Activated T-helper 1 cell treated with Interleukin-2 at 50 U/mL for 16 hours (primary cell): ENCODE measurements around the gene PEX14.

Experiments used
- DNase-seq: peaks from one replicate; pipeline ENCODE4 v3.0.0-alpha.2; 2020; ENCODE audit warnings: low read depth

The PEX14 gene

DNA sequence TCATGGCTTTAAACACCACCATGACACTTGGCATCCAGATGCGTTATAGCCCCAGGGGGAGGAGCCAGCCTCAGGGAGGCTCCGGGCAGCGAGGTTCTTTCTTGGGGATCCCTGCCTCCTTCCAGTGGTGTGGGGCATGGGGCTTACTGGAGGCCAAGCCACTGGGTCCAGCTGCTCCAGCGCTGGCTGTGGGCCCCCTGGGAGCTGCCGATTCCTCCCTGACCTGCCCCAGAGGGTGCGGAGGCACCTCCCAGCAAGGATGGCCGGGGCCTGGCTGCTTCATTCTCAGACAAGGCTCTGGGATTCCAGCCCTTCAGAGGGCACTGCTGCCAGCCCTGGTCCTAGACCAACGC, 159.3 kb downstream of the PEX14 start:
- DNase-seq = no peak

DNA sequence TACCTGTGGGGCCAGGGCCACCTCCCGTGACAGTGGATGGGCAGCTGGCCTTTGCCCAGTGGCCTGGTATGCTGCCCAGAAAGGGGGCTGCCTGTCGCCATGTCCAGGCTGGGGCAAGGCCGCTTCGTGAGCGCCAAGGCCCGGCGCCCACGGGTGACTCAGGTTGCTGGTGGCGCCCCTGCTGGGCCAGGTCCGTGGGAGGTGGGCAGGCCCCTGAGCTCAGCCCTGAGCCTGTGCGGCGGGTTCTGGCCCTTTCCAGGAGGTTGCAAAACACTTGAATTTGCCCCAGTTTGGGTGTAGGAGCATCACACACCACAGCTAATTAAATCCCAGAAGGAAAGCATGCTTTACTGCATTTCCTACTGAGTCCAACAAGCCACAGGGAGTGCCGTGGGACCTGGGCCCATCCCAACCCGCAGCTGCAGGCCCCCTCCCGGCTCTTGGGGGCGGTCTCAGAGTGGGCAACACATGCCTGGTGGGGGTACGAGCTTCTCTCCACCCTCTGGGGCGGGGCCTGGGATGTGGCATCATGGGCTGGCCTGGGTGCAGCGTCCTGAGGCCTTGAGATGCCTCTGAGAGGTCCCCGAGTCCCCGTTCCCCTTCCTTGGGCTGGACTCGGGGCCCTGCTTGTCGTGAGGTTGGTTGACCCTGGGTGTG, 159.8 kb downstream of the PEX14 start:
- DNase-seq = no peak

DNA sequence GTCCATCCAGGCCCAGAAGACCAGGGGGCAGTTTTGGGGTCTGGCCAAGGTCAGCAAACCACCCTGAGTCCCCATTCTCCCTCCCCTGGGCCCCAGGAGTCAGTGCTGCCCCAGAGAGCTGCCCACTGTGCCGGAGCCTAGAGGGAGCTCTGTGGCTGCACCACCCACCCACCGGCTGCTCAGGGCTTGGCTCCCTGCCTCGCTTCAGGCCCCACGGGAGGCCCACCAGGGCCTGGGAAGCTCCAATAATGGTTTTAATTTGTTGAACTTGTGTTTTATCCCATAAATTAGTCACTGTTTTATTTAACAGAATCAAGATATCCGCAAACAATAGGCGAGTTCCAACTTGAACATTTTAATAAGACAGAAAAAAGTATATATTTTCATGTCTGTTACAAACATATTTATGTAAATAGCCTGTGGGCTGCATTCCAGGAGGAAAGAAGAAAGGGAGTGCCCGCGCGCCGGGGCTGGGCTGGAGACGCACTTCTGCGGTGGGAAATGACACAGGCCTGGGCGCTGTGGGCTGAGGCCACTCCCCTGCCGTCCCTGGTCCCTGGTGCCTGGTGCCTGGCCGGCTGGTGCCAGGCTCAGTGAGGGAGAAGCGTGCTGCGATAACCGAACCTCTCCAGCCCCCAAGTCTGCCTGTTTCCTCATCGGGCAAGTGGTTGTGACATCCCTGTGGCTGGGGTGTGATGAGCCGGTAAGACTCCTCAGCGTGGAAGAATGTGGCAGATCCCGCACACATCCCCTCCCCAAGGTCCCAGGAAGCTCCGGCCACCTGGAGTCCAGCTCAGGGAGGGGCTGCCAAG, 160.5 kb downstream of the PEX14 start:
- DNase-seq = no peak

DNA sequence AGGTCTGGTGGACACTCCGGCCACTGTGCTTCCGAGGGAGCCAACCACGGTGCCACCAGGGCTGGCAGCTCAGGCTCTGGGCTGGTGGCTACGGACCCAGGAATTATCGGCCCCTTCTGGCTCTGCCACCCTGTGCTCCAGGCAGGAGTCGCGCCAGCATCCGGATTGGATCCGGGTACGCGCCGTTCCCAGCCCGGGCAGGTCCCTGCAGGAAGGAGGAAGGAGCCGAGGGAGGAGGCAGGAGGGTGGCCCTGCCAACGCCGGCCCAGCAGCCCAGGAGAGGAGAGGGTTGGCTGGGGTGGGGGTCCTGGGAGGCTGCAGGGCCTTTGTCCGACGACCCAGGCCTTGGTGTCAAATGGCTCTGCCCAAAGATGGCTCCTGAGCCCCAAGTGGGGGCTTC, 161.2 kb downstream of the PEX14 start:
- DNase-seq = no peak

DNA sequence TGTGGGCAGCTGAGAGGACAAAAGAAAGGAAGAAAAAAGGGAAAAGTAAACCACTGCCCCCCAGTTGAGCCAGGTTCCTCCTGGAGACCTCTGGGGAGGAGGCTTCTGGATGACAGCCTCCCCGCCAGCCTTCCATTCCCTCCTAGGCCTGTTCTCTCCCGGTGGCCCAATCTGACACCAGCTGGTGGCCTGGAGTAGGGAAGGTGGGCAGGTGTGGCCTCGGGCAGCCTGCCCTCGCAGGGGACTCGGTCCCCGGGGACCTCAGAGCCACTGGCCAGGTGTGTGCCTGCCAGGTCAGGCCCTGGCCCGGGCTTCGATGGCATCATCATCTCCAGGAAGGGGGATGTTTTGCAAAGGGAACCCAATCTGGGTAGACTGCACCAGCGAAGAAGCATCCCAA, 162.7 kb downstream of the PEX14 start:
- DNase-seq = no peak

DNA sequence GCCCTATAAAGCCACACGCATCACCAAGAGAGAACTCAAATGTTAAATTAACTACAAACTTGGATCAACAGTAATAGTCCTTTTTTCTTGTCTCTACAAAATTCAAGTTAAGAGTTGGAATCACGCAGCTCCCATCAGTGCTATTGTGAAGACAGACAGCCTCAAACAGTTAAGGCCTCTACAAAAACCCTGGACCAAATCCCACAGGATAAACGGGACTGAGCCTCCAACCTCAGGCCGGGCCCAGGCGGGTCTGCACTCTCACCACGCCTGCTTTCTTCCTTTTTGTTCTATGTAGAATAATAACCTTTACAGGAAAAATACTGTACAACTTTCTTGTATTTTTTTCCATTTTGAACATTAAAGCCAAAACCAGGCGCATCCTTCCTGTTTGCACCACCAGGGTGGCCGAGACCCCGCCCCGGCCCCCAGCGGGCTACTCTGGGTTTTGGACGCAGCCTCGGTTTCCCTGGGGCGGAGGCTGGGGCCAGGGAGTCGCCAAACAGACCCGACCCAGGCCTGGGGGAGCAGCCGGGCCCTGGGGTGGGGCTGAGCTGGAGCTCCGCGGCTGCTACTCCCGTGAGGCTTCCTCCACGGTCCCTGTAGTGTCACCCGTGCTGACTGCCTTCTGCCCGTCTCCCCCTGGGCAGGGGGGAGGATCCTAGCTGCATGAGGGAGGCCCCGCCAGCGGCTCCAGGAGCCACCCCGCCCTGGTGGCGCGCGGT, 163.2 kb downstream of the PEX14 start:
- DNase-seq = no peak

DNA sequence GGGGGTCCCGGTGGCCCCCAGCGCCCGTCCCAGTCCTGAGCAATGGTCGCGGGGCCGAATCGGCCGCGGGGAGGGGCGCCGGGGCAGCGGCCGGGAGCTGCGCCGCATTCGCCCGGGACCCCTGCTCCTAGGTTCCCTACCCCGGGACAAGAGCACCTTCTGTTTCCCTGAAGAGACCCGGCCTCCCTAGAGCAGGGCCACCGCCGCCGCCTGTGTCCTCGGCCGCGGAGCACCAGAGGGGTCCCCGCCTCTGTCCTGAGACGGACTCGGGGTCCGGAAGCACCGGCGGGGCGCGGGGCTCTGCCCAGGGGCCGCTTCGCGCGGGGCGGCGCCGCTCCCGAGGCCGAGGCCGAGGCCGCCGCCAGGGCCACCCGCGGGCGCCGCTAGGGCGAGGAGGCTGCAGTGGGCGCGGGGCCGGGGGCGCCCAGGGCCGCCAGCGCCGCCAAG, 163.8 kb downstream of the PEX14 start:
- no peak for DNase-seq

DNA sequence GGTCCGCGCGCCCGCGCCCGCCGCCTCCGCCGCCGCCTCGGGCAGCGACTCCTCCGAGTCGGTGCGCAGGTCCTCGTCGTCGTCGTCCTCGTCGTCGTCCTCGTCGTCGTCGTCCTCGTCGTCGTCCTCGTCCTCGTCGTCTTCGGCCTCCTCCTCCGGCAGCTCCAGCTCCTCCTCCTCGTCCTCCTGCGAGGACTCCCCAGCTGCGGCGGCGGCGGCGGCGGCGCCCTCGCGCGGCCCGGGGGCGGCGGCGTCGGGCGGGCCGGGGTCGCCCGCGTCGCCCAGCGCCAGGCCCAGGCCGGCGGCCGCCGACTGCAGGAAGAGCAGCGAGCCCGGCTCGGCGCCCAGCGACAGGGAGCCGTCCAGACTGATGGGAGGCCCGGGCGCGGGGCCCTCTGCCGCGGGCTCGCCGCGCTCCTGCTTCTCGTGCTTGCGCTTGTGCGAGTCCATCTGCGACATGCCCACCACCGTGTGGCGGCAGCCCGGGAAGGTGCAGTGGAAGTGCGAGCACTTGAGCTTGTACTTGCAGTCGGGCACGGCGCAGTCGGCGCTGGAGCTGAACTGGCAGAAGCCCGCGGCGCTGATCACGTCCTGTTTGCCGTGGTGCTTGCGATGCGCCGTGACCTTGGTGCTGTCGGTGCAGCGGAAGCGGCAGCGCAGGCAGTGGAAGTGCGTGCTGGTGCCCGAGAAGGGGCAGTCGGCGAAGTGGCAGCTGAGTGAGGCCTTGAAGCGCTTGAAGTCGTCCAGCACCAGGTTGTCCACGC, 164.4 kb downstream of the PEX14 start:
- DNase-seq = no peak

DNA sequence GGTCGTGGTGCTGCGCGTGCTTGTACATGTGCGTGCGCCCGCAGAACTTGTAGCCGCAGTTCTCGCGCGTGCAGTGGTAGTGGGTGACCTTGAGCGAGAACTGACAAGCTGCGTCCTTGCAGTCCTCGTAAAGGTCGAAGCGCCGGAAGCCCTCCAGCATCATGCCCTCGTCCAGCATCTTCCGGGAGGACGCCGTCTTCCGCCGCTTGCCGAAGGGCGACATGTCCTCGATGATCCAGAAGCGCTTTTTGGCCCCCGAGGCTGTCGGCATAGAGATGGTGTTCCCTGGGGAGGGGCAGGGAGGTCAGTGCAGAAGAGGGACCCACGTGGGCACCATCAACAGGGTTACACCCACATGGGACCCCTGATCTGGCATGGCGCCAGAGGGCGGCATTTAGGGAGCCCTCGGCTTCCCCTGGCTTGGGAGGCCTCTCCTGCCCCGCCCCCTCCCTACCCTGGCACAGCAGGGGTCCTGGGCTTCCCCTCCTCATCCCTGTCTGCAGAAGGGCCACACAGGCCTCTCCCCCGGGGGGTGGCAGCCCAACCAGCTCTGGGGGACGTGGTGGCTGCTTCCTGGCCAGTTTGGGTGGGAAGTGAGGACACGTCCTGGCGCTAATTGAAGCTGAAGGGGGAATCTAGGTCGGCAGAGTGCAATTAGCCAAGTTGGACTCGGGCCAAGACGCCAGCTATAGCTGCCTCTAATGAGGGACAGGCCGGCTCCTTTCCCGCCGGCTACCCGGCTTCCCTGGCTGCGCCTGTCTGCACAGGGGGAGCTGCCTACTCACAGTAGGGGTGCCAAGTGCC, 165.2 kb downstream of the PEX14 start:
- no peak for DNase-seq

DNA sequence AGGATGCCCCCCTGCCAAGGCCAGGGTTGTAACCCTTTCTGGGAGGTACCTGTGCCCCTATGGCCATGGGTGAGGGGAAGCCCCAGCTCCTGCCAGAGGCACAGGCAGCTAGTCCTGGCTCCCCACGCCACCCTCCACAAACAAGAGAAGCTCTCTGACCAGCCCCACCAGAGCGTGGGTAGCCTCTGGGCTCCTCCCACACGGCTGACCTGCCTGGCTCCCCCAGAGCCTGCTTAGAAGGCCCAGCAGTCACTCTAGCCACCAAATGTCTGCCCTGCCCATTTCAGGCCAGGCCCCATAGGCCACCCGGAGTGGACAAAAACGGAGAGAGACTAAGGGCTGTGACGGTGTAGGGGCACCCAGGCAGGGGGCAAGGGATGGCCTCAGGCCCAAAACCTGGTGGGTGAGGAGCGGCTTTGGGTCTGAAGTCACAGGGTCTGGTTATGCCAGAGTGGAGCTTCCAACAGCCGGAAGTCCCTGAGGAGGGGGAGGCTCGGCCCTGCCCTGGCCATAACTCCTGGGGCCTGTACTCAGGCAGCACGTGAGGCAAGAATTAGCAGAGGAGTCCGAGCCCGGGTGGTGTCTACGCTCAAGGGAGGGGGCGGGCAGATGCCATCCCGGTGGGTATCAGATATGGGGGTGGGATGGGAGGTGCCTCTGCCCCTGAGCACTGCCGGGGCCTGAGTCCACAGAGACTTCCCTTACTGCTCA, 166.2 kb downstream of the PEX14 start:
- no peak for DNase-seq

DNA sequence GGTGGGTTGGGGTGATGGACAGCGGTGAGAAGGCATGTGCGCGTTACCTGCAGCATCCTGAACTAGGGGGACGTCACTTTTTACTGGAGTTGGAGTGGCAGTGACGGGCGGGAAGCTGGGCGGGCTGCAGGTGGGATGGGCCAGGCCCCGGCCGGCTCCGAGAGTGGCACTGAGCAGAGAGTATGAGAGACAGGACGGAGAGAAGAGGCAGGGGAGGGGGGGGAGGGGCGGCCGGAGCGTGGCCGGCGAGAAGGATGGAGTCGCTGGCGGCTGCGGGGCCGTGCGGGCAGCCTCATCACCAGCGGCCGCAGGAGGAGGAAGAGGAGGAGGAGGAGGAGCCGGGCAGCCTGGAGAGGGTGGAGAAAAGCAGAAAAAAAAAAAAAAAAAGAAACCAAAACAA, 167.2 kb downstream of the PEX14 start:
- no peak for DNase-seq

DNA sequence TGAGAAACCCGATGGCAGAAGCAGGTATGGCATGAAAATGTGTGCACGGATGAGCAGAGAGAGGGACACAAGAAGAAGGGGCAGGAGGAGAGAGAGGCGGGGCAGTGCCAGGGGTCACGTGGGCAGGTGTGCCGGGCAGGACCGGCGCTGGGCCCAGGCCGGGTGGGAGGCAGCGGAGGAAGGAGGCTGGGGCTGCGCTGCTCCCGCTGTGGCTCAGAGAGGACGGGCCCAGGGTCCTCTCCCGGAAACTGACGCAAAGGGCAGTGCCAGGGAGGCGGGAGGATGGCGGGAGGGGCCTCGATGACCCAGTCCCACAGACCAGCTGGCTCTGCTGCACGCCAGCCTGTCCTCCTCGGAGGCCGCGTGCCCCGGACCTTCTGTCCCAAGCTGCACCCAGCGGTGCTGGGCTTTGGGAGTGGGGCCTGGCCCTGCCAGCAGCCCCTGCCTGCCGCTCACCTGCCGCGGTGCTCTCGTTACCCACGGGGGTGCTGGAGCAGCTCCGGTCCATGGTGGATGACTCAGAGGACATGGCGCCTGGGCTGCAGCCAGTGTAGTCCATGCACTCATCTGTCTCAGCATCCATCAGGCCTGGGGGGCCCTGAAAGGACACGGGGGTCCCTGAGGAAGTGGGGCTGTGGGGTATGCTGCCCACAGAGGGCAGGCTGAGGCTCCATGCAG, 167.8 kb downstream of the PEX14 start:
- no peak for DNase-seq

DNA sequence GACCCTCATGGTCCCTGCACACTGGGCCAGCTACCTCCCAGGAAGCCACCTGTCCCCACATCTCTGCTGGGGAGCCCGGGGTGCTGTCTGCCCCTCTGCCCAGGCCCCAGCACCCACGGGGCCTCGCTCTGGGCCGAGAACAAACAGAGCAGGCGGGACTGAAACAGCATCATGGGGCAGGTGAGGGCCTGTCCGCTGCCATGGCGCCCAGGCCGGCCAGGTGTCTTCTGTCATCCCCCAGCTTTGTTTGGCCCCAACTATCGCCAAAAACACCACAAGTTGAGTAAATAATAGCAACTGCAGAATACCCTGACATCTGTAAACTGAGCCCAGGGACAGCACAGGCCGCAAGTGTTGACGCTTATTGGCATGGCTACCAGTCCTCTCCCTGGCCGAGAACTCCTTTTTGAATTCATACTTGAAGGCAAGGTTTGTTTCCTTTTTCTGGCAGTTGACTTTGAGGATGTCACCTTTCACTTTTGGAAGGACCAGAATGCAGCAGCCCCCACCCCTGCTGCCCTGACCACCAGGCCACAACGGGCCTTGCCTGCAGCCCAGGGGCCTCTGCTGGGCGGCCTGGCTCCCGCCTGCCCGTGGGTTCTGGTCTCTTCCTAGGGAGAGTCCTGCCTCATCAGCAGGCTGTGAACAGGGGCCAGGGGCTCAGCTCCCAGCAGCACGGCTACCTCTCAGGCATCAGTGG, 169.0 kb downstream of the PEX14 start:
- no peak for DNase-seq

DNA sequence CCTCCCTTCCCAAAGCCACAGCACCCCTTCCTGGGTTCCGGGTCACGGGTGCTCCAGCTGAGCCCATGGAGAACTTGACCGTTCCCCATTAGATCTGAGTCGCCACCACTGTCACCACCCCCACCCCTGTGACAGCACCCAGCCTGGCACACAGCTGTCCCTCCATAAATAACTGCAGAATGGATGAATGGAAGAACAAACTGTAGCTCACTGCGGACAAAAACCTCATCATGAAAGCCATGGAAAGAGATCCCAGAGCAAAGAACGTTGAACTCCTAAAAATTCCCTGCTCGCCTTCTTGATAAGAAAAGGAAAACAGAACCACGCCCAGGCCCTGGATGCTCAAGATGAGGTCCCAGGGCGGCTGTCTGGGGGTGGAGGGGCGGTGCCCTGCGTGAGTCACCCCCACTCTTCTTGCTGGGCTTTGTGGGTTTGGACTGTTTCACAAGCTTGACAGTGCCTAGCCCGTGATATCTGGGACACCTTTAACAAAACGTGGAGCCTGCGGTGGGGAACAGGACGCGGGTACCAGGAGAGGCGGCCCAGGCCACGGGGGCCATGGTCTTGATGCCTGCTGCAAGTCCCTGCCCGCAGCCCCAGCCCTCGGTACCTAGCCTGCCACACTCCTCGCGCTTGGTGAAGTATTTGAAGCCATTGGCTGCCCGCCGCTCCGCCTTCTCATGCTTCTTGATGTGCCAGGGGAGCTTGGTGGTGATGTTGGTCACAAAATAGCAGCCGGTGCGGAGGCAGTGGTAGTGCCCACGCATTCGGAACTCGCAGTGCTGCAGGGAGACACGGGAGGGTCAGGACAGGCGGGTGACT, 169.8 kb downstream of the PEX14 start:
- no peak for DNase-seq

DNA sequence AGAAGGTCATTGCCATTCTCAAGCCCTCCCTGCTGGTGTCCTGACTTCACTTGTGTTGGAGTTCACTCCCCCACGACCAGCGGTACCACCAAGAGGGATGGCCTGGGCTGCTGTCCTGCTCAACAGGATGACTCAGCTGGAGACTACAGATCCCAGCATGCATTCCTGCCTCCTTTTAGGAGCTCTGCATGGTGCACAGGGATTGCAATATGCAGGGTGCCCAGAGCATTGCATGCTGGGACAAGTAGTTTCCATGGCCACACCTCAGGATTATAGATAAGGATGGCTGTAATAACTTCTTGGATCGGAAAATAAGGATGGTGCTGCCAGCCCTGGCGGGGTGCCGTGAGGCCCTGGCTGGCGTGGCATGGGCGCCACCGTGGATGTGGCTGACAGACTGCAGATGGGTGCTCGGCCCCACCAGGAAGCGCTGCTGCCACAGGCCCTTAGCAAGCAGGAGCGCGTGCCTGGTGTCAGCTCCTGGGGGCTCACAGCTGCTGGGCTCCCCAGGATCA, 171.7 kb downstream of the PEX14 start:
- DNase-seq = no peak

DNA sequence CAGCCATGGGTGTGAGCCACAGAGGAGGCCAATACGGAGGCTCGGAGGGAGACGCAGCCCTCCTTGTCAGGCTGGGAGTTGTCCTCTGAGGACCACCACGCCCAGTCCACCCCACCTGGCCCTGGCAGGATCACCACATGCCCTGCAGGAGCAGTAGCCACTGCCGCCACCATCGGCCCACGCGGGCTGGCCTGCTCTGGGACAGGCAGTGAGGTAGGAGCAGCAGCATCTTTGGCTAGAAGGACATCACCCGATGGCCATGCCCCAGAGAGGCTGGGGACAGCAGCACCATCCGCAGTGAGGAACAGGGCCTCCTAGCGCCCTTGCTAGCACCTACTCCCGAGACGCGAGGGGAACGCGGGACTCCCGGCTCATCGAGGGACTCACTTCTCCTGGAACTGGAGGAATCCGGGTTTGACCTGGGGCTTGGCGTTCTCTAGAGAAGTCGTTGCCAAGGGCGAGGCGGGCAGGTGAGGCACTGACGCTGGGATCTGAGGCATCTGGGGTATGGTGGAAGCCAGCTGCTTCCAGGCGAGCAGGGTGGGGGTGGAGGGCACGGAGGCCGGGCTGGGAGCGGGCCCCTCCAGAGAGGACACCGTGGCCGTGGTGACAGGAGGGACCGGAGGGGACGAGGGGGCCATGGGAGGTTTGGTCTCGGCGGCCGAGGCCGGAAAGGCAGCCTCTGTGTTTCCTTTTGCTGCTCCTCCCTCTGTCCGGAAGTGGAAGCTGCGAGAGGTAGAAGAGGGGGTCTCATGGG, 172.8 kb downstream of the PEX14 start:
- DNase-seq = no peak

DNA sequence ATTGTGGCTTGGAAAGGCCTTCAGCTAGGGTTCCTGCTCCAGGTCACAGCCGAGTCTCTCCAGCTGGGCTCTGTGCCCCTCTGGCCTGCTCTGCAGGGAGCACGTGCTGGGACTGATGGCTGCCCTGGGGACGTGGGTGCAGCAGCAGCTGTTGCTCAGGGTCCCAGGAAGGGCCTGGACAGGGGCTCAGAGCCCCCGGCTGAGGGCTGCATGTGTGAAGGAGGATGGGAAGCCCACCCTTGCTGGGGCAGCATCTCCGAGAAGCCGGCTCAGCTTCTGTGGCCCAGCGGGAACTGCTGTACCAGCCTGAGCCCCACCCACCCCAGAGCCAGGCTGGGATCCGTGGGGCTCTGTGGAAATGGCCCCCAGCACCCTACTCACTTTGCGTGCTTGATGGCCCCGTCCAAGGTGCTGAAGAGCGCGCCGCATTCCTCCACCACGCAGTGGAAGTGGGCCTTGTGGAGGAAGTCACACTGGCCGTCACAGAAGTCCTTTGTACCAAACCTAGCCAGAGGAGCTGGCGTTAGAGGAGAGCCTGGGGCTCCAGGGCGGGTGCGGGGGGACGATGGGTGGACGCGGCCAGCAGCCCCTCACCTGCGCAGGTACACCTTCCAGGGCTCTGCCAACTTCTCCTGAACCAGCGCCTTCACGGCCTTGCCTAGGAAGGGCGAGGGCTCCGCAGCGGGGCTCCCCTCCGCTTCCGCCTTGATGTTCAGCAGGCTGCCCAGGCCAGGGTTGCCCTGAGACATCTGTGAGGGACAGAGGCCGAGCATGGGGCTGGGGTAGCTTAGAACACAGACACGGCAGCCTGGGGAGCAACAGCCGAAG, 174.2 kb downstream of the PEX14 start:
- DNase-seq = no peak
